ENCODE data around the gene ADCY2.

The ADCY2 gene

DNA sequence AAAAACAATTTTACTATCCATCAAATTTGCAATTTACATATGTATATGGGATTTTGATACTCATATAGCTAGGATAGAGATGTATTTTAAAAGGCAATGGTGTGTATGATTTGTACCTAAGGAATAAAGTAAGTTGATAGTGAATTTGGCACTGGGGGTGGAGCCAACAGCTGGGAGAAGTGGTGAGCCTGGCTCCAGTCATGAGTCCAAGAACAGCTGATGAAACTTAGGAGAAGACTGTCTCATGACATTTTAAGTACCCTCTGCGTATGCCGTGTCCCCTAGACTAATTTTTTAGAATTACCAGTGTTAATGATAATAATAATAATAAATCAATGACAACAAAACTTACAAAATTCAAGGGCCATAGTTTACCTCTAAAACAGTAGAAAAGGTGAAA lies 181.4 kb downstream of the ADCY2 start:
- Histone ChIP-seq H3K9me3 (ENCODE audit: control insufficient read depth, insufficient read depth, low read length) (no peaks in the 10 kb centered on the region), H3K4me3 (ENCODE audit: low read depth, low read length) (no peak overlapping the region), H3K27me3 (ENCODE audit: control insufficient read depth, insufficient read depth, low read length) (no peaks in the 10 kb centered on the region), H3K9ac (ENCODE audit: low read depth, low read length) (no peak overlapping the region), H3K36me3 (ENCODE audit: control insufficient read depth, insufficient read depth, low read length) (no peaks in the 10 kb centered on the region), H3K4me1 (ENCODE audit: control insufficient read depth, insufficient read depth, low read length) (no peaks in the 10 kb centered on the region)

DNA sequence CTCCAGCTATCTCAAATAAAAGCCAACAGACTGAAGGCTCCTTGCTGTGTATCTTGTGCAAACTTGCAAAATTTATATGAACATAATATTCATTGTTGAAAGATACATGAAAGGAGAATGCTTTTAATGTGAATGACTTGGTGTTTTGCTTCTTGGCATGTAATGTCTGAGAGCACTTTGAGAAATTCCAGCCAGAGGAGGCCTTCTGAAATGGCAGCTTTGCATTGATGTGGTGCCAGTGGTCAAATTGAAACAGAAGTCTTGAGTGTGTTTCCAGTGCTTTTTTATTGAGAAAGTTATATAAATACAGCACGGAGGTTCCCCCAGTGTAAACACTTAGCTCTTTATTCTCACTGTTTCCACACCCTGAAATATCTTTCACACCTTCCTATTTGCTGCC lies 182.1 kb downstream of the ADCY2 start:
- Histone ChIP-seq H3K9me3 (ENCODE audit: control insufficient read depth, insufficient read depth, low read length) (no peaks in the 10 kb centered on the region), H3K27me3 (ENCODE audit: control insufficient read depth, insufficient read depth, low read length) (no peaks in the 10 kb centered on the region), H3K36me3 (ENCODE audit: control insufficient read depth, insufficient read depth, low read length) (no peaks in the 10 kb centered on the region), H3K9ac (ENCODE audit: low read depth, low read length) (no peak overlapping the region), H3K4me1 (ENCODE audit: control insufficient read depth, insufficient read depth, low read length) (no peaks in the 10 kb centered on the region), H3K4me3 (ENCODE audit: low read depth, low read length) (no peak overlapping the region)

DNA sequence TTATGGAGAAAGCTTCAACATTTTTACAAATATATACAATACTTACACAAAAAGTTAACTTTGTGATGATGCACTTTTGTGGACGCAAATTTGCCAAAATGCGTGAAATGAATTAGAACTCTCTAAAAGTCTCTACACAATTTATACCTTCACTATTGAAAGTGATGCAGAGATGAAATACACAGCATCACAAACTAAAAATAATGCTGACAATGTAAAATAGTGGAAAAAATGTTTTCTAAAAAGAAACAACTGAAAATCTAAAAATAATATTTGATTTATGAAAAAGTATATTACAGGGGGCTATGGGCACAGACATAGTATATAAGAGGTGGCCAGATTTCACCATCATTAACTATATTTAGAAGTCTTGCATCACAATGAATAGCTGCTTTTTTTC lies 188.8 kb downstream of the ADCY2 start:
- Histone ChIP-seq H3K4me1 (ENCODE audit: control insufficient read depth, insufficient read depth, low read length) (no peaks in the 10 kb centered on the region), H3K9ac (ENCODE audit: low read depth, low read length) (no peak overlapping the region), H3K27me3 (ENCODE audit: control insufficient read depth, insufficient read depth, low read length) (no peaks in the 10 kb centered on the region), H3K9me3 (ENCODE audit: control insufficient read depth, insufficient read depth, low read length) (no peaks in the 10 kb centered on the region), H3K36me3 (ENCODE audit: control insufficient read depth, insufficient read depth, low read length) (no peaks in the 10 kb centered on the region), H3K4me3 (ENCODE audit: low read depth, low read length) (no peak overlapping the region)

DNA sequence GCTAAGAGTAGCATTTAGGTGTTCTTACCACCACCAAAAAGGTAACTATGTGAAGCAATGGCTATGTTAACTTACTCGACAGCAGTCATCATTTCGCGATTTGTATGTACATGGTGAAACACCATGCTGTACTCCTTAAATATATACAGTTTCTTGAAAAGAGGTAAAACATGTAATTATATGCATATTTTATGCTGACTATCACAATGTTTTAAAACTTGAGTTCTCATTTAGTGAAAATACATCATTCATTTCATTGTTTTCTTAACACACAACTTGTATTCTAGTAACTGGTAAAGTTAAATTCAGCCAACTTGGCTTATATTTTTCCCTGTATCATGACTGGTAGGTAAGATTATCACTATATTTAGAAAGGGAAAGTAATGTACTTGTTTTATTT lies 189.9 kb downstream of the ADCY2 start:
- Histone ChIP-seq H3K9me3 (ENCODE audit: control insufficient read depth, insufficient read depth, low read length) (no peaks in the 10 kb centered on the region), H3K4me3 (ENCODE audit: low read depth, low read length) (no peak overlapping the region), H3K9ac (ENCODE audit: low read depth, low read length) (no peak overlapping the region), H3K4me1 (ENCODE audit: control insufficient read depth, insufficient read depth, low read length) (no peaks in the 10 kb centered on the region), H3K27me3 (ENCODE audit: control insufficient read depth, insufficient read depth, low read length) (no peaks in the 10 kb centered on the region), H3K36me3 (ENCODE audit: control insufficient read depth, insufficient read depth, low read length) (no peaks in the 10 kb centered on the region)

DNA sequence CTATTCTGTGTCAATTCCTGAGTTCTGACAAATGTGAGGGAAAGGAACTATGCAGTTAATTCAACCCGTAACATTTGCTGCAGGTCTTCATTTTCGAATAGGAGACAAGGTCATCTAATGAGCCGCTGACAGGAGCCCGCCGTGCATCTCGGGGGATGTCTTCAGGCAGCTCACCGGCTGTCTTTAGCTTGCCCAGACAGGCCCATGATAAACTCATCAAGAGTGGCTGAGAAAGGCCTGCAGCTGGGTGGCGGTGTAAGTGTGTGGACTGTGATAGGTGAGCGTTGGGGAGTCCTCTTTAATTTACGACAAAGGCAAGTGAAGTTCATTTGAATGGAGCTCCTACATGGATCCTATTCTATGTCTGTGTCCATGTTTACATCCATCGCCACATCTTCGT lies 190.5 kb downstream of the ADCY2 start:
- Histone ChIP-seq H3K9me3 (ENCODE audit: control insufficient read depth, insufficient read depth, low read length) (no peaks in the 10 kb centered on the region), H3K4me3 (ENCODE audit: low read depth, low read length) (no peak overlapping the region), H3K27me3 (ENCODE audit: control insufficient read depth, insufficient read depth, low read length) (no peaks in the 10 kb centered on the region), H3K36me3 (ENCODE audit: control insufficient read depth, insufficient read depth, low read length) (no peaks in the 10 kb centered on the region), H3K4me1 (ENCODE audit: control insufficient read depth, insufficient read depth, low read length) (no peaks in the 10 kb centered on the region), H3K9ac (ENCODE audit: low read depth, low read length) (no peak overlapping the region)

DNA sequence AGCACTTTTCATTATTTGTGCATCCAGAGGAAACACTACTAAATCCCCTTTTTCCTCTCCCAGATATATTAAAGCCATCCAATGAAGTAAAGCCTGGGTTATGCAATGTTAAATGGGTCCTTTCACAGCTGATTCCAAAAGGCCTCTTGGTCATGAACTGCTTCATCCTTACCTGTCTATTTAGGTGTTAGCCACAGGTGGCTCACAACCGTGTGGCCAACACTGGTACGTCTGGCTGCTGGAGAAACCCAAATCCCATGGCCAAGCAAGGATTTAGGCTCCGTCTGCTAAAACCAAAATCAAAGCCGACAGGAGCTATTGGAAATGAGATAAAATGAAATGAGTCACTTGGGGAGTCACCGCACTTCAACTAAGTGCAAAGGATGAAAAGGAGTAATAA lies 193.9 kb downstream of the ADCY2 start:
- Histone ChIP-seq H3K4me3 (ENCODE audit: low read depth, low read length) (no peak overlapping the region), H3K36me3 (ENCODE audit: control insufficient read depth, insufficient read depth, low read length) (no peaks in the 10 kb centered on the region)

DNA sequence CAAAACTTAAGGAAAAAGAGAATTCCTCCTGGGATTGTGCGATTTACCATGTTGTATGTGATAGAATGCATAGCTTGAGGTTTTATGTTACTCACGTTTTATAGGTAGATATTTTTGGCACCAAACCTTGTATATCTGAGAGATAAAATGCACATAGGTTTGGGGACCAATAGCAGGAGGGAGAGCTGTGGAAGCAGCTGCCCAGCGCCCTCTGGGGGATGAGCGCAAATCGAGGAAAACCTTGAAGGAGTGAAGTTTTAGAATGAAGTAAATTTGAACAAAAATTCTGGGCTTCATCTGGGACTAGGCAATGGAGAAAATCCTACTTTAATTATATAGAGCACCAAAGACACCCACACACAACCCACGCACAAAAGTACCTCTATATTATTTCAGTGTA lies 197.0 kb downstream of the ADCY2 start:
- Histone ChIP-seq H3K4me3 (ENCODE audit: low read depth, low read length) (no peak overlapping the region), H3K27me3 (ENCODE audit: control insufficient read depth, insufficient read depth, low read length) (no peaks in the 10 kb centered on the region), H3K9me3 (ENCODE audit: control insufficient read depth, insufficient read depth, low read length) (no peaks in the 10 kb centered on the region), H3K36me3 (ENCODE audit: control insufficient read depth, insufficient read depth, low read length) (no peaks in the 10 kb centered on the region), H3K4me1 (ENCODE audit: control insufficient read depth, insufficient read depth, low read length) (peaks cover 8% of the 10 kb centered on the region), H3K9ac (ENCODE audit: low read depth, low read length) (no peak overlapping the region)

More for the DNA sequence above, 193.9 kb downstream of the ADCY2 start:
- no peaks in the 10 kb centered on the region for H3K4me1 ChIP-seq (ENCODE audit: control insufficient read depth, insufficient read depth, low read length)
- H3K9ac ChIP-seq (ENCODE audit: low read depth, low read length): no peak overlapping the region
- no peaks in the 10 kb centered on the region for H3K27me3 ChIP-seq (ENCODE audit: control insufficient read depth, insufficient read depth, low read length)
- H3K9me3 ChIP-seq (ENCODE audit: control insufficient read depth, insufficient read depth, low read length): no peaks in the 10 kb centered on the region

DNA sequence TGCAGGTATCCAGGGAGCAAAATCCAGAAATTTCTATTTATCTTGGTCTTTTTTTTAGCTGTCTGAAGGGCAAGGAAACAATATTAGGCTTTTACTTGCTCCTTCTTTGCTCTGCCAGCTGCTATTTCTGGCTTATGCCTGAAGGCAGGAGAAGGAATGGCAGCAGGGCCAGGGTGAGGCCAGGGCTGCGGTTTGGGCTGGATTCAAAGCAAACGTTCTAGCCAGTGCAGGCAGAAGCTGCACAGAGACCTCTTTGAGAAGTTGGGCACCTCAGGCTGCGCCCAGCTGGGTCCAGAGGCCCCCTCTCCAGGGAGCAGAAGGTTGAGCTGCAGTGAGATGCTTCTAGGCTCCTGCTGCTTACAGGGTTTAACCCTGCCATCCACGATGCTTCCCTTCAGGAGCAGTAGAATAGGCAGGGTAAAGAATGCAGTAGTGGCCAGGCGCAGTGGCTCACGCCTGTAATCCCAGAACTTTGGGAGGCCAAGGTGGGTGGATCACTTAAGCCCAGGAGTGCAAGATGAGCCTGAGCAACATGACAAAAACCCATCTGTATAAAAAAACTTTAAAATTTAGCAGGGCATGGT lies 201.2 kb downstream of the ADCY2 start:
- Histone ChIP-seq H3K4me3 (ENCODE audit: low read depth, low read length) (no peak overlapping the region), H3K9me3 (ENCODE audit: control insufficient read depth, insufficient read depth, low read length) (no peaks in the 10 kb centered on the region), H3K4me1 (ENCODE audit: control insufficient read depth, insufficient read depth, low read length) (peaks cover 8% of the 10 kb centered on the region), H3K36me3 (ENCODE audit: control insufficient read depth, insufficient read depth, low read length) (no peaks in the 10 kb centered on the region), H3K27me3 (ENCODE audit: control insufficient read depth, insufficient read depth, low read length) (no peaks in the 10 kb centered on the region), H3K9ac (ENCODE audit: low read depth, low read length) (no peak overlapping the region)

DNA sequence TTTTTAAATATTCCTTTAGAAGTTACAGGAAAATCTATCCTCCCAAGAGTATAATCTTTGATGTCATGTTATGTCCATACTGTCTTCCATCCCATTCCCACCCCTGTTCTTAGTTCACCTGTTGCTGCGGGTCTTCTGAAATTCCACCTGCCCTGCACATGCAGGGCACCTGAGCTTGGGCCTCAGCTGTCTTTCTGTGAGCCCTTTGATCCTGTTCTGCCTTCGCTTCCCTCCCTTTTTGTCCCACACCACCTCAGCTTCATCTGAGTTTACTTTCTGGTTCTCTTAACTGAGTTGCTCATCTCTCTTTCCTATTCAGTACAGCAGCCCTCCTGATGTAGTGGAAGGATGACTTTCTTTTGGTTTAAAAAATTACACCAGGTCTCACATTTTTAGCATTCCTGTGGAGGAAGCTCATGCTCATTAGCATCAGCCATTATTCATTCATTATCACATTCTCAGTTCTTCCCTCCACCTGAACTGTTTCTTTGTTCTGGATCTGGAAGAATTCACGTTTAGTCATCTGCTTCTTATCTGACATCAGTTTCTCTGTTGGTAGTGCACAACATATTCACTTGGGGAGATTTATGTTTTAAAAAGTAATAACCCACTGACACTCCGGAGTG lies 211.0 kb downstream of the ADCY2 start:
- H3K9me3 ChIP-seq (ENCODE audit: control insufficient read depth, insufficient read depth, low read length): no peaks in the 10 kb centered on the region
- H3K36me3 ChIP-seq (ENCODE audit: control insufficient read depth, insufficient read depth, low read length): no peaks in the 10 kb centered on the region
- H3K4me3 ChIP-seq (ENCODE audit: low read depth, low read length): no peak overlapping the region
- peaks cover 10% of the 10 kb centered on the region for H3K4me1 ChIP-seq (ENCODE audit: control insufficient read depth, insufficient read depth, low read length)
- no peaks in the 10 kb centered on the region for H3K27me3 ChIP-seq (ENCODE audit: control insufficient read depth, insufficient read depth, low read length)
- no peak overlapping the region for H3K9ac ChIP-seq (ENCODE audit: low read depth, low read length)

DNA sequence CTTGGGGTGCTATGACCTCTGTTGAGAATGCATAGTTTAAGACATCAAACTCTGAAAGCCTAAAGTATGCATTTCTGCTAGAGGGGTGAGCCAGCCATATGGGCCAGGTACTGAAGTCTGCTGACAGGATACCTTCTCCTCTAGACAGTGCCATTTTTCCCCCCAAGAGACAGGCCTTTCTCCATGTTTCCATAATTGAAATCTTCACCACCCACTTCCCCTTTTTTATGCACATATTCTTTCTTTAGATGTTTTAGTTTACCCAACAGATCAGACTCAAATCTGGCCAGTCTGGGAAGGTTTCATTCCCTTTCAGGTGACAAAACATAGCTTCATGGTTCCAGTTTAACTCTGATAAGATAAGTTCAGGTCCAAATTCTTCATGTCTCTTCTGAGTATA lies 212.8 kb downstream of the ADCY2 start:
- Histone ChIP-seq H3K36me3 (ENCODE audit: control insufficient read depth, insufficient read depth, low read length) (no peaks in the 10 kb centered on the region), H3K9me3 (ENCODE audit: control insufficient read depth, insufficient read depth, low read length) (no peaks in the 10 kb centered on the region), H3K9ac (ENCODE audit: low read depth, low read length) (no peak overlapping the region), H3K4me1 (ENCODE audit: control insufficient read depth, insufficient read depth, low read length) (peaks cover 10% of the 10 kb centered on the region), H3K4me3 (ENCODE audit: low read depth, low read length) (no peak overlapping the region), H3K27me3 (ENCODE audit: control insufficient read depth, insufficient read depth, low read length) (no peaks in the 10 kb centered on the region)

DNA sequence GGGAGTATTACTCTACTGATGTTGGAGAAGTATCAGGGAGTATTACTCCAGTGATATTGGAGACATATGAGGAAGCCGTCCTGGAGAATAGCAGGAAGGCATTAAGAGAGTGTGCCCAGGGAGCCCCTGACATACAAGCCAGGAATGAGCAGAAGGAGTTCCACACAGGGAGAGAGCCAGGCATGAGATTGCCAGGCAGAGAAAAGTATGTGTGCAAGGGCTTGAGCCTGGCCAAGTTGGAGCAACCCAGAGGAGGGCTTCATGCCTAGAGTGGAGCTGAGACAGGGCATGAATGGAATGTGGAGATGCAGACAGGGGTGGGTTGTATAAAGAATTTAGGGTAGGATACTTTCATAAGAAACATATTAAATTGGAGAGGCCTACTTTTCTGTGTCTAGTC lies 213.8 kb downstream of the ADCY2 start:
- H3K36me3 ChIP-seq (ENCODE audit: control insufficient read depth, insufficient read depth, low read length): no peaks in the 10 kb centered on the region
- H3K9me3 ChIP-seq (ENCODE audit: control insufficient read depth, insufficient read depth, low read length): no peaks in the 10 kb centered on the region
- H3K4me3 ChIP-seq (ENCODE audit: low read depth, low read length): no peak overlapping the region
- H3K9ac ChIP-seq (ENCODE audit: low read depth, low read length): no peak overlapping the region
- H3K4me1 ChIP-seq (ENCODE audit: control insufficient read depth, insufficient read depth, low read length): peaks cover 10% of the 10 kb centered on the region
- no peaks in the 10 kb centered on the region for H3K27me3 ChIP-seq (ENCODE audit: control insufficient read depth, insufficient read depth, low read length)

DNA sequence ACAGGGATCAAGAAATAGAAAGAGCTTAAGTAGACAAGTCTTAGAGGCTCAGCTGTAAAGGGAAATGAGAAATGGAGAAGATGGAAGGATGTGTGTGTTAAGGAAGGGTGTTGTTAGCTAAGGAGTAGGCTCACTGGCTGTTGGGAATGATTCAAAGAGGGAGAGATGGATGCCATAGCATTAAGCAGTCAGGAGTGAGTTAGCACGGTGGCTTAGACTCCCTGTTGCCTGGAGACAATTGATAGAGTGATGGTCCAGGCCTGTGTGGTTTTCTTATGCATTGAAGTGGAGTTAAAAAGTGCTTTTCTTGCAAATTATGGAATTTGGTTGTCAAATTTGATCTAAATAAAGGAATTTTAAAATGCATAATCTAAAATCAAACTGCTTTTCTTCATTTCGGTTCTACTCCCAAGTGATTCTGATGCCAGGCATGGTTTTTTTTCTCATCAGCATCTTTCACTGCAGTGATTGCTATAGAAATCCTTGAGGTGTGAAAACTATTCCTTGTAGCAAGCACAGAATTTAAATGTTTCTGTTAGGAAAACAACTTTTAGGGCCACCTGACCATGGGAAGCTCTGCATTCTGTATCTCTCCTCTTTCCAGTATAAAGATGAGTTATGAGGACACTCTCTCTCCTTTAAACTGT lies 214.7 kb downstream of the ADCY2 start:
- Histone ChIP-seq H3K9me3 (ENCODE audit: control insufficient read depth, insufficient read depth, low read length) (no peaks in the 10 kb centered on the region), H3K4me1 (ENCODE audit: control insufficient read depth, insufficient read depth, low read length) (peaks cover 10% of the 10 kb centered on the region), H3K4me3 (ENCODE audit: low read depth, low read length) (no peak overlapping the region), H3K27me3 (ENCODE audit: control insufficient read depth, insufficient read depth, low read length) (no peaks in the 10 kb centered on the region), H3K9ac (ENCODE audit: low read depth, low read length) (no peak overlapping the region), H3K36me3 (ENCODE audit: control insufficient read depth, insufficient read depth, low read length) (no peaks in the 10 kb centered on the region)

Measured in iPS-15b (cell line).